GM21786 (cell line): Measurements from ENCODE around the gene PFDN1.
A peak's percentile ranks its signal among the peaks of the same experiment; 100 is the strongest.

ENCODE experiments used
- ATAC-seq: cut with Tn5 transposase; IDR thresholded peaks from one replicate; pipeline ENCODE4 v1.9.1; 2021; ENCODE audit not compliant: unreplicated experiment

PFDN1 gene

DNA sequence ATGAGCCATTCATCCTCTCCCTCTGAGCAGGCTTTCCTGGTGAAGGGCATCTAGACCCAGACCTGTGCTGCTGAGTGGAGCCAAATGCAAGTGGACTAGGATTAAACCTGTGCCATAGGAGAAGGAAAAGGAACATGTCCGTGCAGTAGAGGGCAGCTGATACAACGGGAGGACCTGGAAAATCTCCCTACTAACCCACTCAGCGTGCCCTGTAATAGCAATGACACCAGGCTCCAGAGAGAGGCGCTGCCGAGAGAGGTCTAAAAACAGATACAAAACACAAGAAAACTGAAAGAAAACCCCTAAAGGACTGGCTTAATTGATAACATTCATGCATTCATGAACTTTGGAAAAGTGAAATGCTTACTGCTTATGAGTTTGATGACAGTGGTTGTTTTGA is 60.8 kb downstream of the PFDN1 start:
- no peak for ATAC-seq

DNA sequence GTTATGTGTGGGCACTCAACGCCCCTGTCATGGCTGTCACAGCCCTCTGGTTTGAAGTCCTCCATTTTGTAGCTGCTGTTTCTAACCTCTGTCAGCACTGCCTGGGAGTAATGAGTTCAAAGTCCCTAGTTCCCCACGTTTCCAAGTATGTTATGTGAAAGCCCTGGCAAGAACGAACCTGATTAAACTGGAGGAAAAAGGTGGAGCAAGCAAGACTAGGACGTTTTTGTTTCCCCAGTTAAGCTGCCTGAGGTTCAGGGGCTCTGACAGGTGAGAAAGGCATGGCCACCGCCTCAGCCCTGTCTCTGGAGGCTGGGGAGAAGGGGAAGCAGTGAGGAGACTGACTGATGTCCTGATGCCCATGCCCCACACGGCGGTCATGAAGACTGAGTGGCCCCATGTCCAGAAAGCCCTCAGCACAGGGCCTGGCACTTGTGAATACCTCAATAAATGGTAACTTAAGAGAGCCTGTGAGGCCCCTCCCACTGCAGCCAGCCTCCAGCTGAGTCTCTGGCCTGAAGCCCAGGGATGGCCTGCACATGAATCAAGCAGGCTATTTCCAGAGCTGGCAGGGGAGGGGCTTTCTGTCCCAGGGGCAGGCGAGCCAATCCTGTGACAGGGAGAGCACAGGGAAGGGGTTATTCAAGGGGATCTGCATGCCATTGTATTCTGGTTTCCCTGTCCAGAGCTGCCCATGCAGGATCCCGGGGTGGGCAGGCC is 61.8 kb downstream of the PFDN1 start:
- ATAC-seq, result no peak

DNA sequence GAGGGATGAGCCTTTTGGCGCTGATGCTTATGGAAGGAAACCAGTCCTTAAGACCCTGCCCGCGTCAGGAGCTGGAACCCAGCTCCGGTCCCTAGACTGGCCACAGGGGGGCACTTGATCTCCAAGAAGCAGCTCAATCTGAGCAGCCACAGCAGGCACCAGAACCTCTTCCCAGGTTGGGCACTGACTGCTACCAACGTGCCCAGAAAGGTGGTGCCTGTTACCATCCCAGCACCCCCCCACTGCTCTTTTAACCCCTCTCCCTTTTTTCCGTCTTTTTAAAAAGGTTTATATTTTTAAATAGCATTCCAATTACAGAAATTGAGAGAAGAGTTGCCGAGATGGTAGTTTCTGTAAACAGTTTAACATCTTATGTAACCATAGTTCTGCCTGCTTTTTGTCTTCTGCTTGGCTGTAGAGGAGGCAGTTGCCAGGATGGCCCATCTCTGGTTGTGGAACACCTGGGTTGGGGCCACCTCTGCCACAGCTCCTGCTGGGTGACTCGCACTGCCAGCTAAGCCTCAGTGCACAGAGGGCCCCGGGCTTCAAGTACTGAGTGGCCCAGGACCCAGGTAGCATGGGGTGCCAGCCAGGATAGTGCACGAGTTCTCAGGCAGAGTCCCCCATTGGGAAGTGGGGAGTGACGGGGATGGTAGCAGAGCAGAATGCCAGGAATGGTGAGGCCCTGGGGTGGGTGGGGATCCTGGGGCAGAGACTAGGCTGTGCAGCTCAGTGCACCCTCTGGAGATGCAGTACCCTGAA is 62.8 kb downstream of the PFDN1 start:
- peak; percentile 44 for ATAC-seq

DNA sequence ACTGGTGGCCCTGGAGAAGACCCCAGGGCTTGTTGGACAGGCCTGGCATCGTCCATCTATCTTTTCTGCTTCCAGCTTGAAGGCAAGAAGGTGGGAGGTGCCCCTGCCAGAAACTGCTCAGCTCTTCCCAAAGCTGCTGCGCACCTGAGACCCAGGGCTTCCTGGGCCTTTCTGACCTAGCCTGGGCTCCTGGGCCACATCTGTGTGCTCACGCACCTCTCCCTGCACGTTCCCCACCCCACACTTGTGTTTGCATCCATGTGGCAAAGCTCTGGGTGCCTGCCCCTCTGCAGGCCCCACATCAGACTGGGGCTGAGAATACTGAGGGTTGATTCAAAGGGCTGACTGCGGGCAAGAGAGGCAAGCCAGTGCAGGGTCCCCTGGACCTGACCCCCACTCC is 63.4 kb downstream of the PFDN1 start:
- ATAC-seq, result no peak

DNA sequence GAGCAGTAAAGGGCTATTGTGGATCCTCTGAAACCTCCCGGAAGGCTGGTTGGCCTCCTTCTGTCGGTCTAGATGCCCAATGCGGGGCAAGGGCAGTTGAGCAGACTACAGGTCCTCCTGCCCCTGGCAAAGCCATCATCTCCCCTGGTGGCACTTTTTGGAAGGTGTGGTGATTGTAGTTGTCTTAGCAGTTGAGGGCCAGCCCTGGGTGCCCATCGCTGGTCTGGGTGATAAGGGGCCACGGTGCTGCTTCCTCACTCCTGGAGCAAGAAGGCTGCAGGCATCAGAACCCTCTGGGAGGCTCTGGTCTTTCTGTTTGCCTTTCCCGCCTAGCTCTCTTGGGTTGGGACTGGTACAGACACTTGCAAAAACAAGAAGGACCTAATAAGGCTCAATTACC is 64.1 kb downstream of the PFDN1 start:
- no peak for ATAC-seq

DNA sequence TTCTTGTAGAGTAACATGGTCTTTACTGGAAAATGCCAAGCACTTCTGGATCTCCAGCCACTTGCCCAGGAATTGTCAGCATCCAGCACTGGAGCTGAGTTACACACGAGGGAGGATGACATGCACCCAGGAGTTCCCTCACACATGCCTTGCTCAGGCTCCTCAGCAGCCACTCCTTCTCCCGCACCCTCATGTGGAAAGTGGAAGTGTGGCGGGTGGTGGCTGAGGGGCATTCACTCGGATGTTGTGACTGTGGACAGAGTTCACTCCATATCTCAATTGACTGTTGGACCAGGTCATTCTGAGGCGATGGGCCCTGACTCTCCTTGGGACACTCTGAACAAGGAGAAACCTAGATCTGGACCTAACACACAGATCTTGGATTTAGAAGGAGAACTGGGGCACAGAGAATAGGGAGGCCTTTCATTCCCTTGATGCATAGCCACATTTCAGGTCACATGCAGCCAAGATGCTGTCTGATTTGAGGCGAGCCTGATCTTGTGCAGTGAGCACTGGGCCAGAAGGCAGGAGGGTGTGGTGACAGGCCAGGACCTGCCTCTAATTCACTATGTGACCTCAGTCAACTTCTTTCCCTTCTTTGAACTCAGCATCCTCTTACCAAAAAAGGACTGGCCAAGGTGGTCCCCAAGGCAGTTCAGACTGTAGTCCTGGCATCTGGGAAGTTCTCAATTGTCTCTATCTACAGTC is 65.9 kb downstream of the PFDN1 start:
- ATAC-seq, result no peak

DNA sequence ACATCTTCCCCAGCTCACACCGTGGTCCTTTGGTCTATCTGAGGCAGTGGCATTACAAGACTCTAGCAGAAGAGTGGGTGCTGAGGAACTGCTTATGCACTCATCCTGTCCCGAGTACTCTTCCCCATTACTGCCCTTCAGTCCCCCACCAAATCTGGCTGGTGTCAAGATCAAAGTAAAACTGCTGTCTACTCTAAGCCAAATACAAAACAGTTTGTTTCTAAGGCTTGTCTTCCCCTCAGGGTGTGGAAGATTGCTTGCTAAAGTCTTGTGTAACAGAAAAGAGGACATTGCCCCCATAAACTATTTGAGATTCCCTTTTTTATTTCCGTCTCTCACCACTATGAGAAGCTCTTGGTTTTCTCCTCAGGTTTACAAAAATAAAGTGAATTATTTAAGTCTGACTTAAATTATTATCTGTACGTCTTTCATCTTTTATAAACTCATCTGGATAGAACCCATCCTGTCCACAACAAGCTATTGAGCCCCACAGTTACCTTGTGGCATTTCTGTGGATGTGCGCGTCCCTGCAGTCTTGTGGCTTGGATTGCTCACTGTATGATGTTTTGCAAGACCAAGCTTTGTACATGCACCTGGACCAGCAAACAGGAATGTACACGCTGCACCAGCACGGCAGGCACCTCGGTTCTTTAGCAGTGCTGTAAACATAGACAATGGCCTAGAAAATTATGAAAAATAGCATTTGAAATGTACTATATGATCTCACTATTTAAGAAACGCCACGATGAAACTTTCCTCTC is 66.9 kb downstream of the PFDN1 start:
- ATAC-seq, result no peak

DNA sequence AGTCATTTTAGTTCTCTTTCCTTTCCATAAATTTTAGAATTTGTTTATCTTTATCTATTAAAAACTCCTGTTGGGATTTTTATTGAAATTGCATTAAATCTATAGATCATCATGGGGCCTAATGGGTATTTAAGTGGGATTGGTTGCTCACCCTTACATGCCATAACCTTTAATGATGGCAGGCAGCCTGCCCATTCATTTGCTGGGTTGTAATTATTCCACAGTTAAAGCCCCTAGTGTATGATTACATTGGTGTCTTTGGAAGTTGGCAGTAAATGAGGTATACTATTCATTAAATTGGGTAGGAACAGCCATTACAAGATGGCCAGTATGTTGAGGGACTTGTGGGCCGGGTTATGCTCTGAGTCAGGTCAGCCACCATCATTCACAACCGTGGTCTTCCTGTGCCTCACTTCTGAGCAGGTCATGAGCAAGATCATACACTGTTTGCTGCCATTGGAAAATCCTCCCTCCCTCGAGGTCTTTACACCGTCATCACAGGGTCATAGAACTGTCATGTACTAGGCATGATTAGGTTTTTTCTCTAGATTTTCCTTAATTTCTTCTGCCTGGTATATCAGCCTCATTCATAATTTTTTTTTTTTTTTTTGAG is 68.4 kb downstream of the PFDN1 start:
- no peak for ATAC-seq

DNA sequence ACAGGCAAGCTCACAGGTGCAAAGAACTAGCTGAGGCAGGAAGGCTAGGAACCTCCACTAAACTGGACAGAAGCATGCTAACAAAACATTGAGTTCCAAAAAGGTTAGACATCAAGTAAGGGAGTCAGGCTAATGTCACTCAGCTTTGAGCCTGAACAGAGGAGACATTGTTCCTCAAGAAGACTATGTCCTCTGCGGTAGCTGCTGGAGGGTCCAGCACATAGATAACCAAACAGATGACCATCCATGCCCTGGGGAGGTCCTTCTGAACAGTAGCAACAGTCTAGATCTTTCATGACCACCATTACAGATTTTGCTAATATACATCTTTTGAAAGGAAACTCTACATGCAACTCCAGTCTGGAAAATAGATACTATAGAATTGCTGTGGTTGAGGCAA is 70.2 kb downstream of the PFDN1 start:
- no peak for ATAC-seq

DNA sequence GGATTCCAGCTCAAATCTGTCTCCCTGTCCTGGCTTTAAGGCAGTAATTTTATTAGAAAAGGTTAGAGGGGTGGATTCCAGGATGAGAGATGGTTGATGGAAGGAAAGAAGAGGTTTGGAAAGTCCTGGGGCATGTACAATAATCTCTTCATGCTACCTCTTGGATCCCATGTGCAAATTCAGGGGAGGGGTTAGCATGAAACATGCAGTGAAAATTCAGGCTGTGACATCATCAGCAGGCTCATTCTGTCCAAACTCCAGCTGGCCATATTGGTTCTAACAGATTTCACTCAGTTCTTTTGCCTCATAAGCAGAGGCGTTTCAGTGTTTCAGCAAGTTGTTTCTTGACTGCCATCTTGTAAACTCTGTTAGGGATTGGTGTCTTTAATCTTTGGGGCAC is 72.5 kb downstream of the PFDN1 start:
- ATAC-seq, result no peak

DNA sequence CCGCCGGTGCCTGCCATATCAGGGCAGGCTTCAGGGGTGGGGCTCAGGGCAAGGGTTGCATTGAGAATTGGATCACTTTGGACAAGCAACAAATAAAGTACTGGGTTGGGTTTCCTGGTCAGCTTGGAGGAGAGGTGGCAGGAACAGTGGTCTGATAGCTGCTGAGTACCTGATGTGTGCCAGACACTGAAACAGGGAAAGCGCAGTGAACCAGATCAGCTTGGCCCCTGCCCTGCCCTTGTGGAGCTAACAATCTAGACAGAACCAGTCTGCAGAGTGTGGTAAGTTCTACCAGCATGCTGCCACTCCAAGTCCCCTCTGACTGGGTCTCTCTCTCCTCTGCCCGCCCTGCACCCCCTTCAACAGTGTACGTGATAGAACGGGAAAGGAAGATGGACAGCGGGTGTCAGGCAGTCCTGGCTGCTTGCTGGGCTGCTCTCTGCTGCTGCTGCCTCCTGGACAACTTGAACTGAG is 74.5 kb downstream of the PFDN1 start:
- ATAC-seq, result no peak

DNA sequence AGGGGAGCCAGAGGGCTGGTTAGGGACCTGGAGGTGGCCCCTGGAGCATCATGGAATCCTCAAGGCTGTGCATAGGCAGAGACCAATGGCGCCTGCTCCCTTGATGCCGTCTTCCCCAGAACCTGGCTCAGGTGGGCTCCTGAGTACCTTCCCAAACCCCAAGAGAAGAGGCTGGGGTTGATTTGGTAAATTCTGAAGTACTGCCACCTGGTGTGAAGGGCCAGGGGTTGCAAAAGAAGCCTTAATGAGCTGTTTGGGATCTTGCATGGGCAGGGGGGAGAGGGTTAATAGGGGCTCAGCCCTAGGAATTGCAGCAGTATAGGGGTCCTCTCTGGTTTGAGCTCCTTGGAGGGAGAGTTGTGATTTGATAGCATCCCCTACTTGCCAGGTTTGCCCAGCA is 75.9 kb downstream of the PFDN1 start:
- ATAC-seq, result no peak

DNA sequence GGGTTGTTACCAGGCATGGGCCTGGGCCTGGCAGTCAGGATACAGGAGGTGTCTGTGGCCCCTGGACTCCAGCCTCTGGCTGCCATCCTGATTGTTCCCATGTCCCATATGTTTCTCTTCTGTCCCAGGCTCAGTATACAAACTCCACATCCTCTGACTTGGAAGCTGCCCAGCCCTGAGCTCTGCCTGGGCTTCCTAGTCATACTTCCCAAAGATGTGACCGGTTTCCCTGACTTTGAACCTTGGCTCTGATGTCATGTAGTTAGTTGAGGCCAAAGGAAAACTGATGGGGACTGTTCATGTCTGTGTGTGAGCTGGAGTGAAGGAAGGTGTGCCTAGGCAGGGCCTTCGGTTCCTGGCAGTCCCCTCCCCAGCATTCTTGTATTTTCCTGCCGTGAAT is 77.5 kb downstream of the PFDN1 start:
- no peak for ATAC-seq

DNA sequence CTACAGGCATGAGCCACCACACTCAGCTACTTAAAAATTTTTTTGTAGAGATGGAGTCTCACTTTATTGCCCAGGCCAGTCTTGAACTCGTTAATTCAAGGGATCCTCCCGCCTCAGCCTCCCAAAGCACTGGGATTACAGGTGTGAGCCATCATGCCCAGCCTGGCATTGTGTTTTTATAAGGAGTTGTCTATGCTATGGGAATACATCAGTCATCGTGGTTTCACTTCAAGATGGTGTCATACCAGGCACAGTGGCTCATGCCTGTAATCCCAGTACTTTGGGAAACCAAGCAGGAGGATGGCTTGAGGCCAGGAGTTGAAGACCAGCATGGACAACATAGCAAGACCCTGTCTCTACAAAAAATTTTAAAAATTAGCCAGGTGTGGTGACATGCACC is 78.2 kb downstream of the PFDN1 start:
- ATAC-seq, result no peak

DNA sequence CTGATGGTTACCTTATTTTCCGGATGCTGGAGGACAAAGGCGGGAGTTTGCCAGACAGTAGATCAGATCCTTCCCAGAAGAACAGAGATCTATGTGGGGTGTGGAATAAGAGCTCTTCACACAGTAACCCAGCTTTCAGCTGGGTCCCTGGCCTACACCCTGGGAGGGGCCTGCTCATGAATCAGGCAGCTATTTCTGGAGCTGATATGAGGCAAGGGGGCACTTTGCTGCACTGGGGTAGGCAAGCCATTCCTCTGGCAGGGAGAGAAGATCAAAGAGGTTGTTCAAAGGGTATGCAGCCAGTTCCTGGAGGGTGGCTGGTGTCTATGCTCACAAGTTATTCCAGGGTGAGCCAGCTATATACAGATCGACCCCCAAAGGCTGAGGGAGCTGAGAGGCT is 79.3 kb downstream of the PFDN1 start:
- no peak for ATAC-seq

DNA sequence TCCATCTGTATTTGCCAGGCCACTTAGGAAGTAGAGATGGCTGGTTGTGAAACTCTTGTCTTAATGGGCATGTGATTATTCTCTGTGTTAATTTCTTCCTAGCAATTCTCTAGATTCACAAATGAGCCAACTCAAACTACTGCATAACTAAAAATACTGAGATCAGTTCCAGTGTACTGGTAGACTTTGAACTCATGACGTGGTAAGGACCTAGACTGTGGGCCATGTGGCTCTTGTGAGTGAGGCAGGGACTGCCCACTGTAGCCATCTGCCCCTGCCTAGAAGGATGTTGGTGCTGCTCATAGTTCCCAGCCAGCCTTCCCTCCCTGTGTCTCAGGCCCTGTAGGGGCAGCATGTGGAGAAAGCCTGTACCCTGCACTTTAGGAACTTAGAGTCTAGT is 80.5 kb downstream of the PFDN1 start:
- no peak for ATAC-seq

DNA sequence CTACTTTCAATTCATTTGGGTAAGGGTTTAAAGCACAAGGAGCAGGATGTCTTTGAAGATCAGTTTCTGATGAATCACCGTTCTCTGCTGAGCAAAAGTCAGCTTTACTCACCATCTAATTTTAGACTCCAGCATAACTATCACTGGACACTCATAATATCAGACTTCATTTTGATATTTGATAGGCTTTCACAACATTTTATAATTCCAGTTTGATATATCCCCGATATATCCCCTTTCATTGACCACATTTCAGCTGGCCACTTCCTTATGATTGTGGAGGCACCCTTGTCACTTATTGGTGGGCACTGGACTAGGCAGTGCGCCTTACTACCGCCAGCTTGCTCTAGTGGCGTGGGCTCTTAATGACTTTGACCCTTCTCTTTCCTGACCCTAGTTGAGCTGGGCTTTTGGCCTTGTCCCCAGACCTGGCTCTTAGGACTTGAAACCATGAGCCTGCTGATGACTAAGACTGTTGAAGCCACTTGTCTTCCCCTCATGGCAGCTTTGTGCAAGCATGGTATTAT is 81.1 kb downstream of the PFDN1 start:
- ATAC-seq, result no peak

DNA sequence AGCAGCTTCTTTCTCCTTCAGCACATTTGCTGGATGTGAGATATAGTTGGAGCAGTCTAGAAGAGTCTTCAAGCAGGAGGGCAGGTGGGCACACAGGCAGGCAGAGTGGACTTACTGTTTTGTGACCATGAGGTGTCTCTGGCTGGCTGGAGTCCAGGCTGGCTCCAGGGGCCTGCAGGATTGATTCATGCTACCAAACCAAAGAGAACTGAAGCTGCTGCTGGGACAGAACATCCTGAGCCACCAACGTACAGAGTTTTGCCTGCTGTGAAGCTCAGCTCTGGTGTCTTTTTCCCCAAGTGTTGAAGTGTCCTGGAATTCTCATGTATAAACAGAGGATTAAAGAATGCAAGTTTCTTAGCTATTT is 82.2 kb downstream of the PFDN1 start:
- ATAC-seq, result no peak

DNA sequence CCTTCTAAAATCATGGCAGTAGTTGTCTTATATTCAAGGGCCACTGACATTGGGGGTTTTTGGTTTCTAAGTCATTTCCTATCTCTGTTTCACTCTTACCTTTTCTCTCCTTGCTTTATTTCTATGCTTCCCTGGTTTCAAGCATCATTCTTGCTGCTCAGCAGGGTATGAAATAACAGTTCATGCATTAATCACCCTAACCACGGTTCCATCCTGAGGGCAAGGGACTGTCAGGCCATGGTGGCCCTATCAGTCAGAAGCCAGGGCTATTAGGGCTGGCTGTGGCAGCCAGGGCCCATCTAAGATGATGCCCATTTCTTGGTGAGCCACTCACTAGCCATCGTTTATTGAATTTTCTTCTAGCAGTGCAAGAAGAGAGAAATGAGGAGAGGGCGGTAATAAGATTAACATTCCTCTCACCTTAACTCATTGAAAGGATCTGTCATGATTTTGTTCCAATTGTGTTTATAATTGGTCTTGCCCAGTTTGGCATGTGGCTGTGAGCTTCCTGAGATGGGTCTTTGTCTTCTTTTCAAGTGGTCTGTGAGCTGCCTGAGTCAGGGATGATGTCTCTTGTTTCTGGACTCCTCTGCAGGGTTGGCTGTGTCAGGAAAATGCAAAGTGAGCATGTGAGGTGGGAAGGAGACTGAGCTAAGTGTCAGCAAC is 82.7 kb downstream of the PFDN1 start:
- peak; percentile 44 for ATAC-seq
